Pons (tissue), 1 donor: ENCODE results near the gene ATG12.
A peak's percentile ranks its signal among the peaks of the same experiment; 100 is the strongest.
"Not testable (repeated sequence)": the region's sequence is repeated elsewhere in the genome, so short reads cannot be mapped to it uniquely, and the experiment has no call there.

Source experiments
- DNase-seq: peaks from one replicate; pipeline ENCODE4 v3.0.0-alpha.2; 2016; ENCODE audit warnings: low spot score

The ATG12 gene

GRCh38 chr5:115842089-115842935, 947 bp upstream of the ATG12 start:
- peak; percentile 34 for DNase-seq

GRCh38 chr5:115840873-115841272, 492 bp downstream of the ATG12 start:
- no peak for DNase-seq

- DNase-seq = peak; percentile 74
These were observed 2.4 kb downstream of the ATG12 start for GRCh38 chr5:115838885-115839518.

- no peak for DNase-seq
These were observed 5.9 kb downstream of the ATG12 start for GRCh38 chr5:115835481-115835880.

- DNase-seq = peak; percentile 72
These were observed 10.1 kb downstream of the ATG12 start for GRCh38 chr5:115831163-115831768.

GRCh38 chr5:115829913-115830312, 11.5 kb downstream of the ATG12 start:
- no peak for DNase-seq

GRCh38 chr5:115825948-115826347, 15.4 kb downstream of the ATG12 start:
- DNase-seq = no peak

- not testable (repeated sequence) for DNase-seq
These were observed 16.4 kb downstream of the ATG12 start for GRCh38 chr5:115824983-115825382.

- no peak for DNase-seq
These were observed 20.5 kb downstream of the ATG12 start for GRCh38 chr5:115820846-115821245.

- peak; percentile 58 for DNase-seq
These were observed 22.5 kb downstream of the ATG12 start for GRCh38 chr5:115818821-115819220.

- no peak for DNase-seq
These were observed 24.0 kb downstream of the ATG12 start for GRCh38 chr5:115817386-115817785.

GRCh38 chr5:115816226-115817081, 24.9 kb downstream of the ATG12 start, which contains the start of gene CDO1:
Gene CDO1, minus strand, starts transcription at chr5:115816659. Its CDS starts 262 bp downstream, at chr5:115816397.
- peak; percentile 61 for DNase-seq

- DNase-seq = no peak
These were observed 25.6 kb downstream of the ATG12 start for GRCh38 chr5:115815693-115816225.

GRCh38 chr5:115815006-115815692, 26.2 kb downstream of the ATG12 start:
- peak; percentile 12 for DNase-seq

- DNase-seq = no peak
These were observed 27.6 kb downstream of the ATG12 start for GRCh38 chr5:115813719-115814118.

GRCh38 chr5:115812372-115812771, 29.0 kb downstream of the ATG12 start:
- no peak for DNase-seq

GRCh38 chr5:115811406-115811805, 30.0 kb downstream of the ATG12 start:
- no peak for DNase-seq

GRCh38 chr5:115810761-115811160, 30.6 kb downstream of the ATG12 start:
- DNase-seq = no peak

GRCh38 chr5:115809946-115810345, 31.4 kb downstream of the ATG12 start:
- no peak for DNase-seq

- DNase-seq = not testable (repeated sequence)
These were observed 33.3 kb downstream of the ATG12 start for GRCh38 chr5:115808066-115808465.

- DNase-seq = no peak
These were observed 33.7 kb downstream of the ATG12 start for GRCh38 chr5:115807654-115808052.
